ENCODE data around the gene PLCD3.
A peak's percentile ranks its signal among the peaks of the same experiment; 100 is the strongest.

PLCD3 gene

DNA sequence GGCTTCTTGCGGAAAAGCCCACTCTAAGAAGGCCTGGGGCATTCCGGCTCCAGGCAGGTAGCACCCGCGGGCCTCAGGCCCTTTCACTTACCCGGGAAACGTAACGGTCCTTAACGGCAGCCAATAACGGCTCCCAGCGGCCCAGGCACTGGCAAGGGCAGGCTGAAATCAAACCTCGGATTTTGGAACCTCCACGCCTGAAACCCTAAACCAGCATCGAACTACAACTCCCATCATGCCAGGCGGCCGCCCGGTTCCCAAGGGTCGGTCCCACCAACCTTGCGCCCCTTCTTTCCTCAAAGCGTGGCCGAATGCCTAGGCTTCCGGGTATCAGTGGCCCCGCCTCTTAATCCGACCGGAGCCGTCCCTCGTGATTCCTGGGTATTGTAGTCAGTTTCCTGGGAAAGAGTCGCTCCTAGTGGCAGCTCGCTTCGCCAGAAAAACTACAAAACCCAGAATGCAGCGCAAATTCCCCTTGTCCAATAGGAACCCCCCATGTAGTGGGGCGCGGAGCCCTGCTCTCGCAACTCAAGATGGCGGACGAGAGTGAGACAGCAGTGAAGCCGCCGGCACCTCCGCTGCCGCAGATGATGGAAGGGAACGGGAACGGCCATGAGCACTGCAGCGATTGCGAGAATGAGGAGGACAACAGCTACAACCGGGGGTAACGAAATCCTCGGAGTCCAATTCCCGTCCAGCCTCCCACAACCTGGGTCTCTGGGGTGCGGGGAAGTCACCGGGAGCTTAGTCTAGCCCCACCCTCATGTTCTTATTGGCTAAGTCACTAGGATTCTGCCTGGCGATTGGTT lies 71.3 kb downstream of the PLCD3 start, which contains the start of gene NMT1:
Gene NMT1 (plus strand): TSS at position 521 of the 809 bp plus-strand sequence. CDS start 13 bp downstream, at position 534.
- Histone ChIP-seq H3K27me3 (ENCODE audit: low read depth, low read length) (no peaks in the 10 kb centered on the region), H2AFZ (ENCODE audit: low read depth, low read length) (peak within 1 kb of the TSS; percentile 44; the same call in 1 of the 2 replicates), H3K4me3 (ENCODE audit: low read length) (peak within 1 kb of the TSS; percentile 82), H3K4me1 (ENCODE audit: low read length) (peaks cover 23% of the 10 kb centered on the region), H3K9me3 (ENCODE audit: insufficient read depth, low read length) (no peaks in the 10 kb centered on the region), H3K4me2 (ENCODE audit: low read length) (peak within 1 kb of the TSS; percentile 84), H3K9ac (ENCODE audit: low read length) (peak within 1 kb of the TSS; percentile 92), H4K20me1 (ENCODE audit: insufficient read depth, low read length) (0 out of 2 replicates have a peak, but pooled peaks cover 2% of the 10 kb centered on the region), H3K36me3 (replicated peaks; ENCODE audit: low read depth, low read length) (peaks cover 21% of the 10 kb centered on the region), H3K79me2 (ENCODE audit: low read length) (peaks cover 69% of the 10 kb centered on the region), H3K27ac (ENCODE audit: low read length) (peak within 1 kb of the TSS; percentile 86)
- TF ChIP-seq, protein P1, sequence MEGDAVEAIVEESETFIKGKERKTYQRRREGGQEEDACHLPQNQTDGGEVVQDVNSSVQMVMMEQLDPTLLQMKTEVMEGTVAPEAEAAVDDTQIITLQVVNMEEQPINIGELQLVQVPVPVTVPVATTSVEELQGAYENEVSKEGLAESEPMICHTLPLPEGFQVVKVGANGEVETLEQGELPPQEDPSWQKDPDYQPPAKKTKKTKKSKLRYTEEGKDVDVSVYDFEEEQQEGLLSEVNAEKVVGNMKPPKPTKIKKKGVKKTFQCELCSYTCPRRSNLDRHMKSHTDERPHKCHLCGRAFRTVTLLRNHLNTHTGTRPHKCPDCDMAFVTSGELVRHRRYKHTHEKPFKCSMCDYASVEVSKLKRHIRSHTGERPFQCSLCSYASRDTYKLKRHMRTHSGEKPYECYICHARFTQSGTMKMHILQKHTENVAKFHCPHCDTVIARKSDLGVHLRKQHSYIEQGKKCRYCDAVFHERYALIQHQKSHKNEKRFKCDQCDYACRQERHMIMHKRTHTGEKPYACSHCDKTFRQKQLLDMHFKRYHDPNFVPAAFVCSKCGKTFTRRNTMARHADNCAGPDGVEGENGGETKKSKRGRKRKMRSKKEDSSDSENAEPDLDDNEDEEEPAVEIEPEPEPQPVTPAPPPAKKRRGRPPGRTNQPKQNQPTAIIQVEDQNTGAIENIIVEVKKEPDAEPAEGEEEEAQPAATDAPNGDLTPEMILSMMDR (IDR thresholded peaks at IDR 0.05; ENCODE audit: low read depth, low read length): no peak
- no peak for TF ChIP-seq EZH2phosphoT487 (IDR thresholded peaks at IDR 0.05; ENCODE audit: low read depth)

DNA sequence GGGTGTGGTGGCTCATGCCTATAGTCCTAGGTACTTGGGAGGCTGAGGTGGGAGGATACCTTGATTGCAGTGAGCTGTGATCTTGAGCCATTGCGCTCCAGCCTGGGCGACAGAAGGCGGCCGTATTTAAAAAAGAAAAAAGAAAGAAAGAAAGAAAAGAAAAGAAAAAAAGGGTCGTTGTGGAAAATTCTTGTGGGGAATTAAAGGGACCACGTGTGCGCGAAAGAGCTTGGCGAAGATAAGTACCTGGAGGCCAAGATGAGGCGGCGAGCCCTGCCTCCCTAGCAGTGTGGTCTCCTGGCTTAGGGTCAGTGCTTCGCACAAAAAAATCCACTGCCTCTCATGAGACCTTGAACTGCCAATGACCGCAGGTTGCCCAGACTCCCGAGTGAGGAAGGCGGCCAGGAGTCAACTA lies 71.9 kb downstream of the PLCD3 start:
- Histone ChIP-seq H3K79me2 (ENCODE audit: low read length) (peaks cover 63% of the 10 kb centered on the region), H3K27me3 (ENCODE audit: low read depth, low read length) (no peaks in the 10 kb centered on the region), H3K4me1 (ENCODE audit: low read length) (peaks cover 23% of the 10 kb centered on the region), H3K9ac (ENCODE audit: low read length) (peak overlapping the region; percentile 88), H3K27ac (ENCODE audit: low read length) (peak overlapping the region; percentile 69), H3K4me2 (ENCODE audit: low read length) (peak overlapping the region; percentile 80), H3K4me3 (ENCODE audit: low read length) (peak overlapping the region; percentile 82), H3K9me3 (ENCODE audit: insufficient read depth, low read length) (no peaks in the 10 kb centered on the region), H4K20me1 (ENCODE audit: insufficient read depth, low read length) (0 out of 2 replicates have a peak, but pooled peaks cover 2% of the 10 kb centered on the region), H3K36me3 (replicated peaks; ENCODE audit: low read depth, low read length) (peaks cover 21% of the 10 kb centered on the region), H2AFZ (ENCODE audit: low read depth, low read length) (peak overlapping the region; percentile 44; the same call in 1 of the 2 replicates)
- TF ChIP-seq, protein P1 (IDR thresholded peaks at IDR 0.05; ENCODE audit: low read depth, low read length): no peak

All from OCI-LY3 (cell line).